ENCODE data around the gene ALG11. TPM values are rescaled to one million over a fixed set of nuclear protein-coding genes. Genes with fewer than 3 reads are reported as not detected.

ALG11 gene
- total RNA-seq, 1 donor from 2014 or later = 46.4 TPM

GRCh38 chr13:51993713-51994112, 18.5 kb upstream of the ALG11 start:
- Mint-ChIP-seq H3K9me3 (ENCODE audit: unreplicated experiment) (peaks cover 2% of the 10 kb centered on the region), H3K27ac (ENCODE audit: unreplicated experiment) (no peak overlapping the region), H3K36me3 (ENCODE audit: unreplicated experiment) (no peaks in the 10 kb centered on the region), H3K4me1 (ENCODE audit: low read depth, unreplicated experiment) (peaks cover 8% of the 10 kb centered on the region), H3K4me3 (ENCODE audit: unreplicated experiment) (no peak overlapping the region), H3K27me3 (ENCODE audit: unreplicated experiment) (no peaks in the 10 kb centered on the region)
- DNase-seq = no peak
- TF ChIP-seq, protein P1, sequence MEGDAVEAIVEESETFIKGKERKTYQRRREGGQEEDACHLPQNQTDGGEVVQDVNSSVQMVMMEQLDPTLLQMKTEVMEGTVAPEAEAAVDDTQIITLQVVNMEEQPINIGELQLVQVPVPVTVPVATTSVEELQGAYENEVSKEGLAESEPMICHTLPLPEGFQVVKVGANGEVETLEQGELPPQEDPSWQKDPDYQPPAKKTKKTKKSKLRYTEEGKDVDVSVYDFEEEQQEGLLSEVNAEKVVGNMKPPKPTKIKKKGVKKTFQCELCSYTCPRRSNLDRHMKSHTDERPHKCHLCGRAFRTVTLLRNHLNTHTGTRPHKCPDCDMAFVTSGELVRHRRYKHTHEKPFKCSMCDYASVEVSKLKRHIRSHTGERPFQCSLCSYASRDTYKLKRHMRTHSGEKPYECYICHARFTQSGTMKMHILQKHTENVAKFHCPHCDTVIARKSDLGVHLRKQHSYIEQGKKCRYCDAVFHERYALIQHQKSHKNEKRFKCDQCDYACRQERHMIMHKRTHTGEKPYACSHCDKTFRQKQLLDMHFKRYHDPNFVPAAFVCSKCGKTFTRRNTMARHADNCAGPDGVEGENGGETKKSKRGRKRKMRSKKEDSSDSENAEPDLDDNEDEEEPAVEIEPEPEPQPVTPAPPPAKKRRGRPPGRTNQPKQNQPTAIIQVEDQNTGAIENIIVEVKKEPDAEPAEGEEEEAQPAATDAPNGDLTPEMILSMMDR (IDR thresholded peaks at IDR 0.05; ENCODE audit: partially characterized antibody, unreplicated experiment) = no peak

- TF ChIP-seq, protein P1 (IDR thresholded peaks at IDR 0.05; ENCODE audit: partially characterized antibody, unreplicated experiment) = no peak
- peaks cover 24% of the 10 kb centered on the region for H3K4me1 Mint-ChIP-seq (ENCODE audit: low read depth, unreplicated experiment)
- no peak for DNase-seq
- no peaks in the 10 kb centered on the region for H3K36me3 Mint-ChIP-seq (ENCODE audit: unreplicated experiment)
- H3K4me3 Mint-ChIP-seq (ENCODE audit: unreplicated experiment) = no peak overlapping the region
- peaks cover 2% of the 10 kb centered on the region for H3K9me3 Mint-ChIP-seq (ENCODE audit: unreplicated experiment)
- H3K27me3 Mint-ChIP-seq (ENCODE audit: unreplicated experiment) = no peaks in the 10 kb centered on the region
- no peak overlapping the region for H3K27ac Mint-ChIP-seq (ENCODE audit: unreplicated experiment)
Observed at GRCh38 chr13:51995677-51996551, 16.3 kb upstream of the ALG11 start.

DNA sequence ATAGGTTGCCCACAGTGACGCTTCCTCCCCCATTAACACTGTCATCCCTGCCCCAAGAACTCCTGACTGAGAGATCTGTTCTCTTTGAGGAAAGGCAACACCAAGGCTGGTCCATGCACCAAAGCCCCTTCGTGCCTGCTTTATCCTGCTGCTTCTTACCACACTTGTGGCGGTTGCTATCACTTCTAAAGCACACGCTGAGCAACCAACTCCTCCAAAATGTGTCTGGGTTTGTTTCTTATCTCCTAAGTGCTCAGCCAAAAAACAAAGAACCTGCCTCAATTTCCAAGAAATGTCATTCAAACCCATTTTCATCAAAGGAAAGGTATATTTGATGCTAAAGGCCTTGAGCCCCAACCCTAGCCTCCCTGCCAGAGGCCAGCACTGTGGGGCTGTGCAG, 15.6 kb upstream of the ALG11 start:
- H3K27ac Mint-ChIP-seq (ENCODE audit: unreplicated experiment) = no peak overlapping the region
- no peaks in the 10 kb centered on the region for H3K27me3 Mint-ChIP-seq (ENCODE audit: unreplicated experiment)
- TF ChIP-seq, protein P1 (IDR thresholded peaks at IDR 0.05; ENCODE audit: partially characterized antibody, unreplicated experiment) = no peak
- no peak overlapping the region for H3K4me3 Mint-ChIP-seq (ENCODE audit: unreplicated experiment)
- H3K9me3 Mint-ChIP-seq (ENCODE audit: unreplicated experiment) = peaks cover 2% of the 10 kb centered on the region
- DNase-seq = no peak
- peaks cover 24% of the 10 kb centered on the region for H3K4me1 Mint-ChIP-seq (ENCODE audit: low read depth, unreplicated experiment)
- no peaks in the 10 kb centered on the region for H3K36me3 Mint-ChIP-seq (ENCODE audit: unreplicated experiment)

DNA sequence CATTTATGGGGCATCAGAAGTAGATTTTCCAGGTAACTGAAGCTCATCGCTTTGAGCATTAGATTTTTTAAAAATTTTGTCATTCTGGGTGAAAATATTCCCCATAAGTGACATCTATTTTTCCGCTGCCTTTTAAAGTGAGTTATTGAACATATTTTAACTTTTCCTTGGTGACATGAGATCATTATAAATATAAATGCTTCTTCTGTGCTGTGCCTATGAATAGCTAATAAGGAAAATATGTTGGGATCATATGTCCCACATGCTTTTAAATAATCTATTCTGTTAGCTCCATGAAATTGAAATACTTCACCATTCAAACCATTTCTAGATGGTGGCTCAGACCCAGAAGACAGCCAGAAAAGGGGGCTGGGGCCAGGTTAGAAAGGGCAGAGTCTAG, 15.0 kb upstream of the ALG11 start:
- Mint-ChIP-seq H3K4me3 (ENCODE audit: unreplicated experiment) (no peak overlapping the region), H3K27ac (ENCODE audit: unreplicated experiment) (no peak overlapping the region), H3K36me3 (ENCODE audit: unreplicated experiment) (no peaks in the 10 kb centered on the region), H3K9me3 (ENCODE audit: unreplicated experiment) (peaks cover 2% of the 10 kb centered on the region), H3K4me1 (ENCODE audit: low read depth, unreplicated experiment) (peaks cover 24% of the 10 kb centered on the region), H3K27me3 (ENCODE audit: unreplicated experiment) (no peaks in the 10 kb centered on the region)
- TF ChIP-seq, protein P1 (IDR thresholded peaks at IDR 0.05; ENCODE audit: partially characterized antibody, unreplicated experiment) = no peak
- DNase-seq = no peak

DNA sequence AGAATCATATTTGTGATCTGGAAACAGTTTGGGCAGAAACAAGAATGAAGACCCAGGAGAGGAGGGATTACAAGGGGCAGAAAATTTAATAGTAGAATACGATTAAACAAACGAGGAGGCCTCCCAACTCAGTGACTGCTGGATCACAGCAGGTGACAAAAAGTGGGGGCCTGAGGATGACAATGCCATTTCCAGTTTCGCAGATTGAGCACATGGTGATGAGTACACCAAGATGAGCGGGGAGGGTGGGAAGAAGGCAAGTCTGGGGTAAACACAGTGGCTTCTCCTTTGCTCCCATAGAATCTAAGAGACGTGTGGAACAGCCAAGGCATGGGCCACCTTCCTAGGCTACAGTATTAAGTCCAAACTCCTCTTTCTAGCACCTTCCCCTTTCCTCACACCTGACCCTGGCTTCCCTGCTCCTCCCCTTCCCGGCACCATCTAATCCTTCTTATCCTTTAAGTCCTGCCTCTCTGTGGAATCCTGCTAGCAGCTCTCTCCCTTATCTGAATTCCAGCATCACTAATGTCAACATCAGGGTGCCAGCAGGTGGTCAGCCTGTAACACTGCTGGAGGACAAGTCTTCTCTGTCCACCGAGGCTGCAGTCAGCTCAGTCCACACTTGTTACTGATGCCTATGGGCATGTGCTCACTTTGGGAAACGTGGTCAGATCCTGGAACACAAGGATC, 14.4 kb upstream of the ALG11 start:
- no peak overlapping the region for H3K27ac Mint-ChIP-seq (ENCODE audit: unreplicated experiment)
- peaks cover 2% of the 10 kb centered on the region for H3K9me3 Mint-ChIP-seq (ENCODE audit: unreplicated experiment)
- peaks cover 24% of the 10 kb centered on the region for H3K4me1 Mint-ChIP-seq (ENCODE audit: low read depth, unreplicated experiment)
- no peaks in the 10 kb centered on the region for H3K36me3 Mint-ChIP-seq (ENCODE audit: unreplicated experiment)
- DNase-seq = no peak
- H3K4me3 Mint-ChIP-seq (ENCODE audit: unreplicated experiment) = no peak overlapping the region
- TF ChIP-seq, protein P1 (IDR thresholded peaks at IDR 0.05; ENCODE audit: partially characterized antibody, unreplicated experiment) = no peak
- H3K27me3 Mint-ChIP-seq (ENCODE audit: unreplicated experiment) = no peaks in the 10 kb centered on the region

Measured in glutamatergic neuron (in vitro differentiated cells).